Measurements from ENCODE around the gene ADCY2. TPM values are rescaled to one million over a fixed set of nuclear protein-coding genes. Genes with fewer than 3 reads are reported as not detected.

Gene ADCY2
- polyA plus RNA-seq, 1 of the 3 experiments (the other 2 are of a cell fraction) = not detected

- Histone ChIP-seq H3K9me2 (no peaks in the 10 kb centered on the region), H3K36me3 (replicated peaks in 1 of 2; ENCODE audit: control insufficient read depth in 1 of 2, insufficient read depth in 2 of 2, low read length in 1 of 2) (no peaks in the 10 kb centered on the region), H4K20me1 (ENCODE audit: insufficient read depth) (no peaks in the 10 kb centered on the region), H3K9me3 (no peaks in the 10 kb centered on the region), H3K4me1 (ENCODE audit: control insufficient read depth in 1 of 2, insufficient read depth in 2 of 2, low read depth in 1 of 2, low read length in 1 of 2) (no peaks in the 10 kb centered on the region), H3K27ac (ENCODE audit: low read depth in 2 of 2, low read length in 1 of 2) (no peak overlapping the region), H2AFZ (ENCODE audit: low read depth) (no peak overlapping the region), H3F3A (replicated peaks; ENCODE audit: insufficient read depth) (no peaks in the 10 kb centered on the region), H3K79me2 (ENCODE audit: insufficient read depth) (no peaks in the 10 kb centered on the region), H3K9ac (no peak overlapping the region), H3K27me3 (ENCODE audit: insufficient read depth) (no peaks in the 10 kb centered on the region), H3K4me2 (no peak overlapping the region), H3K4me3 (ENCODE audit: low read depth in 2 of 2, low read length in 1 of 2) (no peak overlapping the region)
- WGBS (ENCODE audit: low lambda C conversion rate) = 11% methylated on average over 5 of the region's 5 CpGs
- ChIA-PET CTCF (no interaction called here), POLR2A (no interaction called here)
- no peak for DNase-seq
- TF ChIP-seq ZBTB33 (IDR thresholded peaks at IDR 0.05; ENCODE audit: borderline replicate concordance, low read depth) = no peak
- TF ChIP-seq TEAD4 (IDR thresholded peaks at IDR 0.05; ENCODE audit: borderline replicate concordance, insufficient read depth) = no peak
- no peak for TF ChIP-seq NFIC (IDR thresholded peaks at IDR 0.05; ENCODE audit: borderline replicate concordance)
- TF ChIP-seq SIN3A (IDR thresholded peaks at IDR 0.05; ENCODE audit: borderline replicate concordance, low read depth, low read length) = no peak
- TF ChIP-seq TAF1 (IDR thresholded peaks at IDR 0.05; ENCODE audit: borderline replicate concordance, low read depth, low read length) = no peak
- TF ChIP-seq CHD2 (IDR thresholded peaks at IDR 0.05; ENCODE audit: low read length, partially characterized antibody) = no peak
- no peak for TF ChIP-seq EP300 (IDR thresholded peaks at IDR 0.05; ENCODE audit: borderline replicate concordance in 1 of 2, low read depth in 1 of 2, low read length in 1 of 2)
- no peak for TF ChIP-seq NRF1 (IDR thresholded peaks at IDR 0.05; ENCODE audit: low read depth, low read length)
- no peak for TF ChIP-seq PBX3 (IDR thresholded peaks at IDR 0.05)
- TF ChIP-seq SMC3 (IDR thresholded peaks at IDR 0.05; ENCODE audit: low read depth, low read length) = no peak
- no peak for TF ChIP-seq FOSL2 (IDR thresholded peaks at IDR 0.05; ENCODE audit: borderline replicate concordance, low read depth)
- TF ChIP-seq EZH2phosphoT487 (IDR thresholded peaks at IDR 0.05; ENCODE audit: borderline replicate concordance, low read depth) = no peak
- TF ChIP-seq JUND (IDR thresholded peaks at IDR 0.05) = no peak
- TF ChIP-seq GABPA (IDR thresholded peaks at IDR 0.05; ENCODE audit: low read depth) = no peak
- no peak for TF ChIP-seq YY1 (IDR thresholded peaks at IDR 0.05; ENCODE audit: low read depth)
Observed at GRCh38 chr5:7589800-7590199, 193.9 kb downstream of the ADCY2 start.

GRCh38 chr5:7592910-7593309, 197.0 kb downstream of the ADCY2 start:
- no peaks in the 10 kb centered on the region for H4K20me1 ChIP-seq (ENCODE audit: insufficient read depth)
- H3K4me1 ChIP-seq (ENCODE audit: control insufficient read depth in 1 of 2, insufficient read depth in 2 of 2, low read depth in 1 of 2, low read length in 1 of 2) = no peaks in the 10 kb centered on the region
- H3K79me2 ChIP-seq (ENCODE audit: insufficient read depth) = no peaks in the 10 kb centered on the region
- H3K4me2 ChIP-seq = no peak overlapping the region
- H3K4me3 ChIP-seq (ENCODE audit: low read depth in 2 of 2, low read length in 1 of 2) = no peak overlapping the region
- POLR2A ChIA-PET = no interaction called here
- no peaks in the 10 kb centered on the region for H3K36me3 ChIP-seq (replicated peaks in 1 of 2; ENCODE audit: control insufficient read depth in 1 of 2, insufficient read depth in 2 of 2, low read length in 1 of 2)
- DNase-seq = peak; percentile 6
- H3K9me2 ChIP-seq = no peaks in the 10 kb centered on the region
- CTCF ChIA-PET = interaction anchor here (0.9 to 1.2 kb wide), 4 partner anchors 8 to 828 kb away, joined by 3 to 5 read pairs (median 4); no protein-coding TSS in a partner anchor
- H3K9me3 ChIP-seq = no peaks in the 10 kb centered on the region
- no peaks in the 10 kb centered on the region for H3K27me3 ChIP-seq (ENCODE audit: insufficient read depth)
- no peak overlapping the region for H3K27ac ChIP-seq (ENCODE audit: low read depth in 2 of 2, low read length in 1 of 2)
- no peak overlapping the region for H2AFZ ChIP-seq (ENCODE audit: low read depth)
- WGBS (ENCODE audit: low lambda C conversion rate) = 16% methylated on average over 6 of the region's 6 CpGs
- H3F3A ChIP-seq (replicated peaks; ENCODE audit: insufficient read depth) = no peaks in the 10 kb centered on the region
- no peak overlapping the region for H3K9ac ChIP-seq
- TF ChIP-seq RAD21 (IDR thresholded peaks at IDR 0.05; ENCODE audit: low read length) (peak; percentile 50), SMC3 (IDR thresholded peaks at IDR 0.05; ENCODE audit: low read depth, low read length) (peak; percentile 46), ELF1 (IDR thresholded peaks at IDR 0.05) (no peak), GATA2 (CRISPR knock-in tag; IDR thresholded peaks at IDR 0.05) (no peak), ZBTB33 (IDR thresholded peaks at IDR 0.05; ENCODE audit: borderline replicate concordance, low read depth) (no peak), FOXJ3 (CRISPR knock-in tag; IDR thresholded peaks at IDR 0.05) (no peak), TAF1 (IDR thresholded peaks at IDR 0.05; ENCODE audit: borderline replicate concordance, low read depth, low read length) (no peak), RFX5 (IDR thresholded peaks at IDR 0.05; ENCODE audit: low read length) (no peak), EP300 (IDR thresholded peaks at IDR 0.05; ENCODE audit: borderline replicate concordance in 1 of 2, low read depth in 1 of 2, low read length in 1 of 2) (no peak), USF2 (IDR thresholded peaks at IDR 0.05; ENCODE audit: borderline replicate concordance, low read depth, low read length) (no peak)

All from SK-N-SH (cell line).